Psoas muscle (tissue), 8 donors: ENCODE results near the gene TBC1D22A. TPM values are rescaled to one million over a fixed set of nuclear protein-coding genes. Genes with fewer than 3 reads are reported as not detected.

Experiments used
- ATAC-seq, 4 donors: fragments of 200-7000 bp; cut with Tn5 transposase; one replicate each; pipeline ENCODE4 v1.9.1; 2020; ENCODE audit warnings: moderate library complexity in 3 of 4, mild to moderate bottlenecking in 2 of 4
- DNase-seq, 2 donors: peaks; one replicate each; pipeline ENCODE4 v3.0.0-alpha.2; 2020
- H3K27ac ChIP-seq: fragments of 200-600 bp; one replicate; pipeline ENCODE4 v1.8.0; 2022
- H3K27me3 ChIP-seq, 3 donors: fragments of 200-600 bp in 1 of 3; one replicate each; pipeline versions ENCODE4 v1.6.1 to v1.8.0; 2013 to 2022; ENCODE audit warnings: low read length in 2 of 3, mild to moderate bottlenecking in 2 of 3, moderate library complexity in 1 of 3; ENCODE audit not compliant: insufficient read depth in 3 of 3
- H3K36me3 ChIP-seq, 2 donors: fragments of 200-600 bp in 1 of 2; one replicate each; pipeline versions ENCODE4 v1.6.1 to v1.8.0; 2013 to 2022; ENCODE audit warnings: low read depth in 1 of 2, mild to moderate bottlenecking in 1 of 2, moderate library complexity in 1 of 2; ENCODE audit not compliant: insufficient read depth in 1 of 2
- H3K4me1 ChIP-seq: fragments of 200-600 bp; one replicate; pipeline ENCODE4 v1.8.0; 2022
- H3K4me3 ChIP-seq: fragments of 200-600 bp; one replicate; pipeline ENCODE4 v1.8.0; 2022; ENCODE audit warnings: mild to moderate bottlenecking
- H3K9me3 ChIP-seq: fragments of 200-600 bp; one replicate; pipeline ENCODE4 v1.8.0; 2022
- CTCF ChIP-seq: fragments of 200-600 bp; IDR thresholded peaks from one replicate; pipeline ENCODE4 v1.8.0; 2022; ENCODE audit warnings: antibody characterized with exemption
- WGBS, 3 donors: extraction: QIAGEN DNeasy Blood & Tissue Kit; methylation state at CpG; one replicate each; pipeline versions ENCODE4 v1.1.6 to v1.1.7; 2013; 5-methylcytosine and 5-hydroxymethylcytosine counted together
- intact Hi-C, 2 donors: fragments of 100-400 bp; cut with DNase I; formaldehyde crosslinking; loops; one replicate each; pipeline versions ENCODE4 v1.11.0 to v1.14.2; 2022
- polyA plus RNA-seq, 3 donors: library from polyadenylated mRNA; stranded (reverse); fragments of 200-250 nt; gene quantifications; one replicate each; pipeline ENCODE4 v1.2.3, GENCODE V29; 2013
- total RNA-seq, 4 donors: library from RNA; stranded (reverse); fragmentation: NEBNext Ultra II Directional in 2 of 4; extraction: Animal tissue kit (Norgen Biotek cat#: 25700) in 2 of 4; gene quantifications; one replicate each; pipeline versions ENCODE4 v1.2.1 to v1.2.4, GENCODE V29; 2021 to 2023
- donor health status: healthy with polysubstance abuse.
- donor health status: DM: no; HTN: no; CAD: no; lungs with moderate emphysema.
- donor health status: Bipolar disorder and iron deficiency.
- donor health status: healthy.
- donor health status: DM: yes; HTN: yes; CAD: no.
- donor health status: DM: no; HTN: no; CAD: no.
- donor health status: DM: no; HTN: no; CAD: no.
- donor health status: DM: yes; HTN: yes; CAD: no.

Gene TBC1D22A
- total and polyA plus RNA-seq, 7 donors, result 11.7 to 25.0 (median 18.9) TPM

- TF ChIP-seq CTCF, result no peak
- Histone ChIP-seq H3K4me3 (no peak overlapping the region), H3K27ac (no peak overlapping the region), H3K27me3 (no peaks in the 10 kb centered on the region), H3K36me3 (no peaks in the 10 kb centered on the region), H3K4me1 (no peaks in the 10 kb centered on the region), H3K9me3 (no peaks in the 10 kb centered on the region)
- 89 to 92% (median 90%) methylated on average over 14 of the region's 14 CpGs for WGBS, 3 donors
- intact Hi-C loops, result no loop called here
- DNase-seq (no peak), ATAC-seq (no peak)
These were observed 298.8 kb downstream of the TBC1D22A start for GRCh38 chr22:47061226-47061625.

- DNase-seq, result no peak
- H3K4me1 ChIP-seq, result no peaks in the 10 kb centered on the region
- H3K9me3 ChIP-seq, result no peaks in the 10 kb centered on the region
- 89 to 92% (median 90%) methylated on average over 10 of the region's 10 CpGs for WGBS, 3 donors
- ATAC-seq, result no peak
- no peaks in the 10 kb centered on the region for H3K36me3 ChIP-seq
- no peak overlapping the region for H3K27ac ChIP-seq
- intact Hi-C loops, result no loop called here
- no peak for TF ChIP-seq CTCF
- H3K4me3 ChIP-seq, result no peak overlapping the region
- H3K27me3 ChIP-seq, result no peaks in the 10 kb centered on the region
These were observed 299.7 kb downstream of the TBC1D22A start for GRCh38 chr22:47062126-47062525.

GRCh38 chr22:47063071-47063509 is 300.6 kb downstream of the TBC1D22A start:
- no peak for DNase-seq
- no peak for TF ChIP-seq CTCF
- ATAC-seq, result no peak

GRCh38 chr22:47063606-47064005 is 301.2 kb downstream of the TBC1D22A start:
- DNase-seq, result no peak
- no peak overlapping the region for H3K4me3 ChIP-seq
- H3K4me1 ChIP-seq, result no peaks in the 10 kb centered on the region
- H3K36me3 ChIP-seq, result no peaks in the 10 kb centered on the region
- 94 to 99% (median 95%) methylated on average over 8 to 10 of the region's 10 CpGs for WGBS, 3 donors
- intact Hi-C loops, result no loop called here
- no peak for TF ChIP-seq CTCF
- H3K27me3 ChIP-seq, result no peaks in the 10 kb centered on the region
- no peaks in the 10 kb centered on the region for H3K9me3 ChIP-seq
- no peak overlapping the region for H3K27ac ChIP-seq
- ATAC-seq, result no peak

More at GRCh38 chr22:47063071-47063509, 300.6 kb downstream of the TBC1D22A start:
- intact Hi-C loops, result no loop called here
- H3K27me3 ChIP-seq, result no peaks in the 10 kb centered on the region
- 87 to 95% (median 90%) methylated on average over 14 of the region's 14 CpGs for WGBS, 3 donors
- no peaks in the 10 kb centered on the region for H3K9me3 ChIP-seq
- no peaks in the 10 kb centered on the region for H3K4me1 ChIP-seq
- no peak overlapping the region for H3K27ac ChIP-seq
- H3K36me3 ChIP-seq, result no peaks in the 10 kb centered on the region
- no peak overlapping the region for H3K4me3 ChIP-seq

GRCh38 chr22:47064016-47064415 is 301.6 kb downstream of the TBC1D22A start:
- Histone ChIP-seq H3K4me3 (no peak overlapping the region), H3K4me1 (no peaks in the 10 kb centered on the region), H3K9me3 (no peaks in the 10 kb centered on the region), H3K27ac (no peak overlapping the region), H3K36me3 (no peaks in the 10 kb centered on the region), H3K27me3 (no peaks in the 10 kb centered on the region)
- WGBS, 3 donors, result 84 to 96% (median 85%) methylated on average over 19 of the region's 19 CpGs
- ATAC-seq, result no peak
- intact Hi-C loops, result no loop called here
- DNase-seq, result no peak
- TF ChIP-seq CTCF, result no peak
